Activated CD4-positive, alpha-beta T cell treated with anti-CD3 and anti-CD28 coated beads for 24 hours (primary cell): ENCODE results near the gene LPA.
"Not testable (repeated sequence)": the region's sequence is repeated elsewhere in the genome, so short reads cannot be mapped to it uniquely, and the experiment has no call there.

Source experiments
- DNase-seq, 2 donors: peaks; one replicate each; pipeline ENCODE4 v3.0.0-alpha.2; 2020; ENCODE audit warnings: low read depth in 2 of 2

Gene LPA

GRCh38 chr6:160664198-160664597, at the start of gene LPA:
TSS of gene LPA (minus strand) at chr6:160664275. CDS start at chr6:160664214, 61 bp downstream.
- not testable (repeated sequence) for DNase-seq

GRCh38 chr6:160708993-160709392, 44.9 kb upstream of the LPA start:
- not testable (repeated sequence) for DNase-seq

GRCh38 chr6:160704688-160705087, 40.6 kb upstream of the LPA start:
- DNase-seq: not testable (repeated sequence)

- not testable (repeated sequence) for DNase-seq
Observed at GRCh38 chr6:160701918-160702680, 38.0 kb upstream of the LPA start, which contains the start of gene PLG. TSS of gene PLG (plus strand) at chr6:160702244. CDS start at chr6:160702305, 61 bp downstream.

GRCh38 chr6:160697826-160698225, 33.8 kb upstream of the LPA start:
- DNase-seq: no peak

- not testable (repeated sequence) for DNase-seq
Observed at GRCh38 chr6:160696884-160697283, 32.8 kb upstream of the LPA start.

GRCh38 chr6:160695622-160696021, 31.5 kb upstream of the LPA start:
- not testable (repeated sequence) for DNase-seq

- not testable (repeated sequence) for DNase-seq
Observed at GRCh38 chr6:160695025-160695424, 30.9 kb upstream of the LPA start.

- DNase-seq: no peak
Observed at GRCh38 chr6:160692369-160692959, 28.4 kb upstream of the LPA start.

GRCh38 chr6:160691617-160692016, 27.5 kb upstream of the LPA start:
- no peak for DNase-seq

- DNase-seq: no peak
Observed at GRCh38 chr6:160690458-160690857, 26.4 kb upstream of the LPA start.

GRCh38 chr6:160685762-160686450, 21.8 kb upstream of the LPA start:
- no peak for DNase-seq

- DNase-seq: not testable (repeated sequence)
Observed at GRCh38 chr6:160685101-160685761, 21.2 kb upstream of the LPA start.

- no peak for DNase-seq
Observed at GRCh38 chr6:160679402-160679769, 15.3 kb upstream of the LPA start.

- no peak for DNase-seq
Observed at GRCh38 chr6:160678744-160679401, 14.8 kb upstream of the LPA start.

GRCh38 chr6:160678230-160678629, 14.2 kb upstream of the LPA start:
- DNase-seq: no peak

- DNase-seq: not testable (repeated sequence)
Observed at GRCh38 chr6:160676418-160676817, 12.3 kb upstream of the LPA start.

- DNase-seq: no peak
Observed at GRCh38 chr6:160668589-160668988, 4.5 kb upstream of the LPA start.

- DNase-seq: peak in 1 of 2 donors; percentile 28
Observed at GRCh38 chr6:160667639-160668481, 3.8 kb upstream of the LPA start.

- no peak for DNase-seq
Observed at GRCh38 chr6:160662842-160663241, 1.2 kb downstream of the LPA start.

- no peak for DNase-seq
Observed at GRCh38 chr6:160662429-160662828, 1.6 kb downstream of the LPA start.
